Measurements from ENCODE around the gene GYPE. TPM values are rescaled to one million over a fixed set of nuclear protein-coding genes. Genes with fewer than 3 reads are reported as not detected.
"Not testable (repeated sequence)": the region's sequence is repeated elsewhere in the genome, so short reads cannot be mapped to it uniquely, and the experiment has no call there.

GYPE gene
- polyA plus RNA-seq, 2 donors = 0.08 TPM; not detected in 1

DNA sequence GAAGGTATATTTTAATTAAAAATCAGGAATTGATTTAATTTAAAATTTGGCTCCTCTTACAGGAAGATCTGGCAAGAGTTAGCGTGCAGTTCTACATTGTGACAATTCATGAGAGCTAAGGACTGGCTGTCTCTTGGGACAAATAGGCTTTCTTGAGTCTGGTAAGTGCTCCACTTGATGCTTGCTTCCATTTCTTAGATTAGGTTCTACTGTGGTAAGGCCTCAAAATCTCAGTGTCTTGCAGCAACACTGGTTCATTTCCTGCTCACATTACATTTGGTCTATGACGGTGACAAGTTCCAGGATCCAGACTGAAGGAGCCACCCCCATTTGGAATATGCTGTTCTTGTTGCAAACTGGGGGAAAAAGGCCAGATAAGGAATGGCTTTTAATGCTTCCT, 7.1 kb upstream of the GYPE start:
- H3K9me3 ChIP-seq (ENCODE audit: control insufficient read depth in 2 of 2, insufficient read depth in 1 of 2, low read depth in 1 of 2, low read length in 1 of 2); H3K36me3 ChIP-seq (ENCODE audit: control insufficient read depth in 2 of 2, insufficient read depth in 2 of 2, low read length in 1 of 2); H3K27me3 ChIP-seq (ENCODE audit: control insufficient read depth in 1 of 2, insufficient read depth in 2 of 2, low read length in 2 of 2); H3K27ac ChIP-seq (ENCODE audit: low read depth in 2 of 2, low read length in 1 of 2); H3K4me1 ChIP-seq (ENCODE audit: control insufficient read depth in 2 of 2, insufficient read depth in 2 of 2, low read length in 1 of 2); H3K4me3 ChIP-seq (ENCODE audit: low read depth in 1 of 2, low read length in 2 of 2): not testable (repeated sequence)
- 66 to 78% methylated on average over 1 to 2 of the region's 2 CpGs for WGBS, 2 donors

- H3K4me1 ChIP-seq (ENCODE audit: control insufficient read depth in 2 of 2, insufficient read depth in 2 of 2, low read length in 1 of 2); H3K36me3 ChIP-seq (ENCODE audit: control insufficient read depth in 2 of 2, insufficient read depth in 2 of 2, low read length in 1 of 2); H3K9me3 ChIP-seq (ENCODE audit: control insufficient read depth in 2 of 2, insufficient read depth in 1 of 2, low read depth in 1 of 2, low read length in 1 of 2); H3K27me3 ChIP-seq (ENCODE audit: control insufficient read depth in 1 of 2, insufficient read depth in 2 of 2, low read length in 2 of 2): not testable (repeated sequence)
- peak overlapping the region; percentile 26 to 30 for H3K4me3 ChIP-seq (ENCODE audit: low read depth in 1 of 2, low read length in 2 of 2)
- WGBS, 2 donors = 25 to 28% methylated on average over 59 of the region's 59 CpGs
- peak overlapping the region in 1 of 2 donors; percentile 8 for H3K27ac ChIP-seq (ENCODE audit: low read depth in 2 of 2, low read length in 1 of 2)
Measured at GRCh38 chr4:143911528-143912417, 6.4 kb upstream of the GYPE start.

- not testable (repeated sequence) for H3K27ac ChIP-seq (ENCODE audit: low read depth in 2 of 2, low read length in 1 of 2); H3K4me3 ChIP-seq (ENCODE audit: low read depth in 1 of 2, low read length in 2 of 2); H3K4me1 ChIP-seq (ENCODE audit: control insufficient read depth in 2 of 2, insufficient read depth in 2 of 2, low read length in 1 of 2); H3K27me3 ChIP-seq (ENCODE audit: control insufficient read depth in 1 of 2, insufficient read depth in 2 of 2, low read length in 2 of 2); H3K9me3 ChIP-seq (ENCODE audit: control insufficient read depth in 2 of 2, insufficient read depth in 1 of 2, low read depth in 1 of 2, low read length in 1 of 2); H3K36me3 ChIP-seq (ENCODE audit: control insufficient read depth in 2 of 2, insufficient read depth in 2 of 2, low read length in 1 of 2)
- 72 to 74% methylated on average over 2 of the region's 2 CpGs for WGBS, 2 donors
Measured at GRCh38 chr4:143910906-143911305, 5.5 kb upstream of the GYPE start.

DNA sequence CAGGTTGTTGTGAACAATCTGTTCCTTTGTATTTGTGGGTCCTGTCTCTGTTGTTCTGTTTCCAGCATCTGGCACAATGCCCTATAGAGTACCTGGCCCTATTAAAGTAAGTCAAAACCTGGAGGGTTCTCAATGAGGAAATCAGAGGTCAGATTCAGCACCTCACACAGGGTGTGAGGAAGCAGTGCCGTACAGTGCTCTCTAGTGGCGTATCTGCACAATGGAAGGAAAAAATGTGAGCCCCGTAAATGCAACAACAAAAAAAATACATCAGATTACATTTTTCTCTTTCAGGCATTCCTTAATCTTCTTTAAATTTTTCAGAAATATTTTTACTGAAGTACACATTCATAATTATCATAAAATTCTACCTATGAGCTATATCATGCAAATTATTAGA, 2.5 kb upstream of the GYPE start:
- not testable (repeated sequence) for H3K9me3 ChIP-seq (ENCODE audit: control insufficient read depth in 2 of 2, insufficient read depth in 1 of 2, low read depth in 1 of 2, low read length in 1 of 2); H3K4me1 ChIP-seq (ENCODE audit: control insufficient read depth in 2 of 2, insufficient read depth in 2 of 2, low read length in 1 of 2); H3K27me3 ChIP-seq (ENCODE audit: control insufficient read depth in 1 of 2, insufficient read depth in 2 of 2, low read length in 2 of 2); H3K4me3 ChIP-seq (ENCODE audit: low read depth in 1 of 2, low read length in 2 of 2); H3K36me3 ChIP-seq (ENCODE audit: control insufficient read depth in 2 of 2, insufficient read depth in 2 of 2, low read length in 1 of 2); H3K27ac ChIP-seq (ENCODE audit: low read depth in 2 of 2, low read length in 1 of 2)
- 17 to 35% methylated on average over 3 of the region's 3 CpGs for whole genome bisulfite sequencing, 2 donors

GRCh38 chr4:143904431-143904830, 928 bp downstream of the GYPE start:
- H3K4me1 ChIP-seq (ENCODE audit: control insufficient read depth in 2 of 2, insufficient read depth in 2 of 2, low read length in 1 of 2); H3K27me3 ChIP-seq (ENCODE audit: control insufficient read depth in 1 of 2, insufficient read depth in 2 of 2, low read length in 2 of 2); H3K9me3 ChIP-seq (ENCODE audit: control insufficient read depth in 2 of 2, insufficient read depth in 1 of 2, low read depth in 1 of 2, low read length in 1 of 2); H3K4me3 ChIP-seq (ENCODE audit: low read depth in 1 of 2, low read length in 2 of 2); H3K27ac ChIP-seq (ENCODE audit: low read depth in 2 of 2, low read length in 1 of 2); H3K36me3 ChIP-seq (ENCODE audit: control insufficient read depth in 2 of 2, insufficient read depth in 2 of 2, low read length in 1 of 2): not testable (repeated sequence)

DNA sequence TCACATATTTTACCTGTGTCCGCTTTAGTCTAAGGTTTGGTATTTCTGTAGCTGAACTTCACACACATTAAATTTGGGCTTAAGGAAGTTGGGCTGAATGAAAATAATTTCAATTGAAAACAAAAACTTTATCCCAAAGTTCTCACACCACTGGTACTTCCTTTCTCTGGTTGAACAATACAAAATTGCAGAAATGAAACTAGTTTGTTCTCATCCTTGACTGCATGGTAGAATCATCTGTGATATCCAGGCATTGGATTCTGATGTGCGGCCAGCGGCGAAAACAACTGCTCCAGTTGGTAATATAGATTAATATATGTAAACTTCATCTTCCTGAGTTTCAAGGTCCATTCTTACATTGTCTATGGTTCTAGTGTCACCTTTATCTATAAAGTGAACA, 15.0 kb downstream of the GYPE start:
- H3K27me3 ChIP-seq (ENCODE audit: control insufficient read depth in 1 of 2, insufficient read depth in 2 of 2, low read length in 2 of 2); H3K4me1 ChIP-seq (ENCODE audit: control insufficient read depth in 2 of 2, insufficient read depth in 2 of 2, low read length in 1 of 2); H3K9me3 ChIP-seq (ENCODE audit: control insufficient read depth in 2 of 2, insufficient read depth in 1 of 2, low read depth in 1 of 2, low read length in 1 of 2); H3K36me3 ChIP-seq (ENCODE audit: control insufficient read depth in 2 of 2, insufficient read depth in 2 of 2, low read length in 1 of 2); H3K27ac ChIP-seq (ENCODE audit: low read depth in 2 of 2, low read length in 1 of 2); H3K4me3 ChIP-seq (ENCODE audit: low read depth in 1 of 2, low read length in 2 of 2): not testable (repeated sequence)
- 72% methylated on average over 4 of the region's 4 CpGs for WGBS, 2 donors

- no CpG with 5 or more reads among the region's 3 CpGs for WGBS, 2 donors
- not testable (repeated sequence) for H3K27me3 ChIP-seq (ENCODE audit: control insufficient read depth in 1 of 2, insufficient read depth in 2 of 2, low read length in 2 of 2); H3K4me3 ChIP-seq (ENCODE audit: low read depth in 1 of 2, low read length in 2 of 2); H3K36me3 ChIP-seq (ENCODE audit: control insufficient read depth in 2 of 2, insufficient read depth in 2 of 2, low read length in 1 of 2); H3K4me1 ChIP-seq (ENCODE audit: control insufficient read depth in 2 of 2, insufficient read depth in 2 of 2, low read length in 1 of 2); H3K9me3 ChIP-seq (ENCODE audit: control insufficient read depth in 2 of 2, insufficient read depth in 1 of 2, low read depth in 1 of 2, low read length in 1 of 2); H3K27ac ChIP-seq (ENCODE audit: low read depth in 2 of 2, low read length in 1 of 2)
Measured at GRCh38 chr4:143888189-143888588, 17.2 kb downstream of the GYPE start.

- not testable (repeated sequence) for H3K4me1 ChIP-seq (ENCODE audit: control insufficient read depth in 2 of 2, insufficient read depth in 2 of 2, low read length in 1 of 2); H3K27me3 ChIP-seq (ENCODE audit: control insufficient read depth in 1 of 2, insufficient read depth in 2 of 2, low read length in 2 of 2); H3K36me3 ChIP-seq (ENCODE audit: control insufficient read depth in 2 of 2, insufficient read depth in 2 of 2, low read length in 1 of 2); H3K27ac ChIP-seq (ENCODE audit: low read depth in 2 of 2, low read length in 1 of 2); H3K4me3 ChIP-seq (ENCODE audit: low read depth in 1 of 2, low read length in 2 of 2); H3K9me3 ChIP-seq (ENCODE audit: control insufficient read depth in 2 of 2, insufficient read depth in 1 of 2, low read depth in 1 of 2, low read length in 1 of 2)
Measured at GRCh38 chr4:143884965-143885364, 20.4 kb downstream of the GYPE start.

DNA sequence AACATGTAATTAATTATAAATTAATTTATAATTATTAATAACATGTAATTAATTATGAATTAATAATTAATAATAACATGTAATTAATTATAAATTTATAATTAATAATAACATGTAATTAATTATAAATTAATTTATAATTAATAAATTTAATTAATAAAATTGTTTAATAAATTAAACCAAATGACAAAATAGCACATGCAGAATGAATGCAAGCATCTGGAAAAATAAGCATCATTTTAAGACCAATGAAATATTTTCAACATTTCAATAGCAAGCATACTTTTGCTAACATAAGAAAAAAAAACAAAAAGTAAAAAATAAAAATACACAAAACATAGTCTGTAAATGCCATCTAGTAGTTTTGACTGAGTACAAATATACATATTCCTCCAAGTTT, 21.8 kb downstream of the GYPE start:
- no peak overlapping the region for H3K27ac ChIP-seq (ENCODE audit: low read depth in 2 of 2, low read length in 1 of 2)
- no peaks in the 10 kb centered on the region for H3K4me1 ChIP-seq (ENCODE audit: control insufficient read depth in 2 of 2, insufficient read depth in 2 of 2, low read length in 1 of 2)
- no peak overlapping the region for H3K4me3 ChIP-seq (ENCODE audit: low read depth in 1 of 2, low read length in 2 of 2)
- no peaks in the 10 kb centered on the region for H3K27me3 ChIP-seq (ENCODE audit: control insufficient read depth in 1 of 2, insufficient read depth in 2 of 2, low read length in 2 of 2)
- no peaks in the 10 kb centered on the region for H3K36me3 ChIP-seq (ENCODE audit: control insufficient read depth in 2 of 2, insufficient read depth in 2 of 2, low read length in 1 of 2)
- H3K9me3 ChIP-seq (ENCODE audit: control insufficient read depth in 2 of 2, insufficient read depth in 1 of 2, low read depth in 1 of 2, low read length in 1 of 2) = no peaks in the 10 kb centered on the region

DNA sequence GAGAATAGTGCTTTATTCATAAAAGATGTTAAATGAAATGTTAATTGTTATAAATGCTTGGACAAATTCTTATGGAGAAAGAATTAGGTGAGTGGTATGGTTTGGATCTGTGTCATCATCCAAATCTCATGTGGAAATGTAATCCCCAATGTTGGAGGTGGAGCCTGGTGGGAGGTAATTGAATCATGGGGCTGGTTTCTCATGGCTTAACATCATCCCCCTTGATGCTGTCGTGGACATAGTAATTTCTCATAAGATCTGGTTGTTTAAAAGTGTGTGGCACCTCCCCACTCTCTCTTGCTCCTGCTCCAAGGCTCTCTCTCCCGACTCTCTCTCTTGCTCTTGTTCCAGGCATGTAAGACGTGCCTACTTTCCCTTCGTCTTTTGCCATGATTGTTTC, 22.5 kb downstream of the GYPE start:
- H3K9me3 ChIP-seq (ENCODE audit: control insufficient read depth in 2 of 2, insufficient read depth in 1 of 2, low read depth in 1 of 2, low read length in 1 of 2) = no peaks in the 10 kb centered on the region
- H3K4me3 ChIP-seq (ENCODE audit: low read depth in 1 of 2, low read length in 2 of 2) = no peak overlapping the region
- no peaks in the 10 kb centered on the region for H3K27me3 ChIP-seq (ENCODE audit: control insufficient read depth in 1 of 2, insufficient read depth in 2 of 2, low read length in 2 of 2)
- WGBS, 2 donors = 67 to 76% methylated on average over 2 to 4 of the region's 4 CpGs
- H3K36me3 ChIP-seq (ENCODE audit: control insufficient read depth in 2 of 2, insufficient read depth in 2 of 2, low read length in 1 of 2) = no peaks in the 10 kb centered on the region
- no peaks in the 10 kb centered on the region for H3K4me1 ChIP-seq (ENCODE audit: control insufficient read depth in 2 of 2, insufficient read depth in 2 of 2, low read length in 1 of 2)
- H3K27ac ChIP-seq (ENCODE audit: low read depth in 2 of 2, low read length in 1 of 2) = no peak overlapping the region

All from esophagus (tissue), 2 donors.